ENCODE results near the gene FERMT3. TPM values are rescaled to one million over a fixed set of nuclear protein-coding genes. Genes with fewer than 3 reads are reported as not detected.

Gene FERMT3
- polyA plus RNA-seq, 1 of the 3 experiments (the other 2 are of a cell fraction), result 1.4 TPM

DNA sequence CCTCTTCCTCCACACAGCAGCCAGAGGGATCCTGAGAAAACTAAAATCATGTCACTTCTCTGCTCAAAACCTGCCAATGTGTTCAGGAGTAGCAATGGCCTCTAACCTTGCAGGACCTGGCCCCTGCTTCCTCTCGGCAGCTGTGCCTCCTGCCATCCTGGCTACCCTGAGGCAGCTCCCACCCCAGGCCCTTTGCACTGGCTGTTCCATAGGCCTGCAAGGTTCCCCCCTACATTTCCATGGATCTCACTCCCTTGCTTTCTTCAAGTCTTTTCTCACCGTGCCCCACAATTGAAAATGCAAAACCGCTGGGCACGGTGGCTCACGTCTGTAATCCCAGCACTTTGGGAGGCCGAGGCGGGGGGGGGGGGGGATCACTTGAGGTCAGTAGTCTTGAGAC, 22.6 kb upstream of the FERMT3 start (continued):
- TF ChIP-seq, protein P1, sequence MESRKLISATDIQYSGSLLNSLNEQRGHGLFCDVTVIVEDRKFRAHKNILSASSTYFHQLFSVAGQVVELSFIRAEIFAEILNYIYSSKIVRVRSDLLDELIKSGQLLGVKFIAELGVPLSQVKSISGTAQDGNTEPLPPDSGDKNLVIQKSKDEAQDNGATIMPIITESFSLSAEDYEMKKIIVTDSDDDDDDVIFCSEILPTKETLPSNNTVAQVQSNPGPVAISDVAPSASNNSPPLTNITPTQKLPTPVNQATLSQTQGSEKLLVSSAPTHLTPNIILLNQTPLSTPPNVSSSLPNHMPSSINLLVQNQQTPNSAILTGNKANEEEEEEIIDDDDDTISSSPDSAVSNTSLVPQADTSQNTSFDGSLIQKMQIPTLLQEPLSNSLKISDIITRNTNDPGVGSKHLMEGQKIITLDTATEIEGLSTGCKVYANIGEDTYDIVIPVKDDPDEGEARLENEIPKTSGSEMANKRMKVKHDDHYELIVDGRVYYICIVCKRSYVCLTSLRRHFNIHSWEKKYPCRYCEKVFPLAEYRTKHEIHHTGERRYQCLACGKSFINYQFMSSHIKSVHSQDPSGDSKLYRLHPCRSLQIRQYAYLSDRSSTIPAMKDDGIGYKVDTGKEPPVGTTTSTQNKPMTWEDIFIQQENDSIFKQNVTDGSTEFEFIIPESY (IDR thresholded peaks at IDR 0.05; ENCODE audit: borderline replicate concordance, low read depth), result no peak
- TF ChIP-seq MXI1 (IDR thresholded peaks at IDR 0.05; ENCODE audit: low read depth, low read length) (no peak), EZH2phosphoT487 (IDR thresholded peaks at IDR 0.05; ENCODE audit: borderline replicate concordance, low read depth) (no peak)

DNA sequence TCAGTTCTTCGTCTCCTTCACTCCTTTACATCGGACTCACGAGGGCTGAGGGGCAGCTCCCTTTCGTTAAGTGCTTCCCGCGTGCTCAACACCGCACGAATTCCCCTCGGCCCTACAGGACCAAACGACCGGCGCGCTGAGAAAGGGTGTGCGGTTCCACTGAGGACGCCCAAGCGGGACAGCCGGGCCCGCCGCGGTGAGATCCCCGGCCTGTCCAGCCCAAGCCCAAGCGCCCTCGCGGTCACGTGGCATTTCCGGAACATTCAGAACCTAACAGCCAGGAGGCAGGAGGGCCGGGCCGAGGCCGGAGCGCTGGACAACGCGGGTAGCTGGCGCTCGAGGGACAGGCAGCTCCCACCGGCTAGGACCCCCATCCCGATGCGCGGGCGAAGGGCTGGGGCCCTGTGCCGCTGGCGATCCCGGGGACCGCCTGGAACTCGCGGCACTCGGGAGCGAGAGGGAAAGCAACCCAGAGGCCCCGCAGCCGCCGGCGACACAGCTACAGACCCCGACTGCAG, 21.3 kb upstream of the FERMT3 start:
- Histone ChIP-seq H3K9ac (peak overlapping the region; percentile 78), H3K4me1 (ENCODE audit: control insufficient read depth in 1 of 2, insufficient read depth in 2 of 2, low read depth in 1 of 2, low read length in 1 of 2) (peaks cover 14 to 31% of the 10 kb centered on the region in 2 experiments; a peak in 3 of 4 replicates), H3K4me2 (peak overlapping the region; percentile 83), H3F3A (replicated peaks; ENCODE audit: insufficient read depth) (peaks cover 22% of the 10 kb centered on the region), H3K27me3 (ENCODE audit: insufficient read depth) (no peaks in the 10 kb centered on the region), H2AFZ (ENCODE audit: low read depth) (peak overlapping the region; percentile 32; the same call in 1 of the 2 replicates), H3K36me3 (replicated peaks in 1 of 2; ENCODE audit: control insufficient read depth in 1 of 2, insufficient read depth in 2 of 2, low read length in 1 of 2) (peaks cover 0 to 8% of the 10 kb centered on the region in 2 experiments), H3K9me2 (no peaks in the 10 kb centered on the region), H4K20me1 (ENCODE audit: insufficient read depth) (peaks cover 15% of the 10 kb centered on the region), H3K79me2 (ENCODE audit: insufficient read depth) (peaks cover 36% of the 10 kb centered on the region), H3K4me3 (ENCODE audit: low read depth in 2 of 2, low read length in 1 of 2) (peak overlapping the region; percentile 59 to 67), H3K9me3 (no peaks in the 10 kb centered on the region), H3K27ac (ENCODE audit: low read depth in 2 of 2, low read length in 1 of 2) (peak overlapping the region; percentile 88 to 90)
- 2% methylated on average over 27 of the region's 52 CpGs for WGBS (ENCODE audit: low lambda C conversion rate)
- DNase-seq, result no peak
- CTCF ChIA-PET, result interaction anchor here (0.9 to 2.7 kb wide), 9 partner anchors 10 to 241 kb away, joined by 3 to 10 read pairs (median 5); partner anchors contain the start of gene FERMT3
- POLR2A ChIA-PET, result interaction anchor here (0.6 to 1.9 kb wide), 15 partner anchors 16 to 1315 kb away, joined by 3 to 9 read pairs (median 3); partner anchors contain the start of gene NUDT22
- TF ChIP-seq REST (IDR thresholded peaks at IDR 0.05; ENCODE audit: low read depth, low read length) (peak; percentile 61), RFX5 (IDR thresholded peaks at IDR 0.05; ENCODE audit: low read length) (no peak), EP300 (IDR thresholded peaks at IDR 0.05; ENCODE audit: borderline replicate concordance in 1 of 2, low read depth in 1 of 2, low read length in 1 of 2) (no peak), GABPA (IDR thresholded peaks at IDR 0.05; ENCODE audit: low read depth) (no peak), CHD2 (IDR thresholded peaks at IDR 0.05; ENCODE audit: low read length, partially characterized antibody) (no peak), TCF12 (IDR thresholded peaks at IDR 0.05) (no peak), NRF1 (IDR thresholded peaks at IDR 0.05; ENCODE audit: low read depth, low read length) (no peak), FOXM1 (IDR thresholded peaks at IDR 0.05; ENCODE audit: low read depth) (no peak), GATA2 (CRISPR knock-in tag; IDR thresholded peaks at IDR 0.05) (no peak), FOXJ3 (CRISPR knock-in tag; IDR thresholded peaks at IDR 0.05) (no peak), MEF2A (IDR thresholded peaks at IDR 0.05; ENCODE audit: borderline replicate concordance, low read depth) (no peak), EZH2phosphoT487 (IDR thresholded peaks at IDR 0.05; ENCODE audit: borderline replicate concordance, low read depth) (no peak), YY1 (IDR thresholded peaks at IDR 0.05; ENCODE audit: low read depth) (peak; percentile 54; the same call in 1 of the 2 replicates)
- TF ChIP-seq, protein P2, sequence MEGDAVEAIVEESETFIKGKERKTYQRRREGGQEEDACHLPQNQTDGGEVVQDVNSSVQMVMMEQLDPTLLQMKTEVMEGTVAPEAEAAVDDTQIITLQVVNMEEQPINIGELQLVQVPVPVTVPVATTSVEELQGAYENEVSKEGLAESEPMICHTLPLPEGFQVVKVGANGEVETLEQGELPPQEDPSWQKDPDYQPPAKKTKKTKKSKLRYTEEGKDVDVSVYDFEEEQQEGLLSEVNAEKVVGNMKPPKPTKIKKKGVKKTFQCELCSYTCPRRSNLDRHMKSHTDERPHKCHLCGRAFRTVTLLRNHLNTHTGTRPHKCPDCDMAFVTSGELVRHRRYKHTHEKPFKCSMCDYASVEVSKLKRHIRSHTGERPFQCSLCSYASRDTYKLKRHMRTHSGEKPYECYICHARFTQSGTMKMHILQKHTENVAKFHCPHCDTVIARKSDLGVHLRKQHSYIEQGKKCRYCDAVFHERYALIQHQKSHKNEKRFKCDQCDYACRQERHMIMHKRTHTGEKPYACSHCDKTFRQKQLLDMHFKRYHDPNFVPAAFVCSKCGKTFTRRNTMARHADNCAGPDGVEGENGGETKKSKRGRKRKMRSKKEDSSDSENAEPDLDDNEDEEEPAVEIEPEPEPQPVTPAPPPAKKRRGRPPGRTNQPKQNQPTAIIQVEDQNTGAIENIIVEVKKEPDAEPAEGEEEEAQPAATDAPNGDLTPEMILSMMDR (IDR thresholded peaks at IDR 0.05), result peak; percentile 34
- TF ChIP-seq, protein P1 (IDR thresholded peaks at IDR 0.05; ENCODE audit: borderline replicate concordance, low read depth), result no peak
- TF ChIP-seq, protein P3, sequence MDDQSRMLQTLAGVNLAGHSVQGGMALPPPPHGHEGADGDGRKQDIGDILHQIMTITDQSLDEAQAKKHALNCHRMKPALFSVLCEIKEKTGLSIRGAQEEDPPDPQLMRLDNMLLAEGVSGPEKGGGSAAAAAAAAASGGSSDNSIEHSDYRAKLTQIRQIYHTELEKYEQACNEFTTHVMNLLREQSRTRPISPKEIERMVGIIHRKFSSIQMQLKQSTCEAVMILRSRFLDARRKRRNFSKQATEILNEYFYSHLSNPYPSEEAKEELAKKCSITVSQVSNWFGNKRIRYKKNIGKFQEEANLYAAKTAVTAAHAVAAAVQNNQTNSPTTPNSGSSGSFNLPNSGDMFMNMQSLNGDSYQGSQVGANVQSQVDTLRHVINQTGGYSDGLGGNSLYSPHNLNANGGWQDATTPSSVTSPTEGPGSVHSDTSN (IDR thresholded peaks at IDR 0.05), result no peak
- TF ChIP-seq, protein P4, sequence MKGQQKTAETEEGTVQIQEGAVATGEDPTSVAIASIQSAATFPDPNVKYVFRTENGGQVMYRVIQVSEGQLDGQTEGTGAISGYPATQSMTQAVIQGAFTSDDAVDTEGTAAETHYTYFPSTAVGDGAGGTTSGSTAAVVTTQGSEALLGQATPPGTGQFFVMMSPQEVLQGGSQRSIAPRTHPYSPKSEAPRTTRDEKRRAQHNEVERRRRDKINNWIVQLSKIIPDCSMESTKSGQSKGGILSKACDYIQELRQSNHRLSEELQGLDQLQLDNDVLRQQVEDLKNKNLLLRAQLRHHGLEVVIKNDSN (IDR thresholded peaks at IDR 0.05; ENCODE audit: borderline replicate concordance, low read depth), result peak; percentile 91

Data from SK-N-SH (cell line).